GM19324 (cell line): ENCODE data around the gene AOAH.
A peak's percentile ranks its signal among the peaks of the same experiment; 100 is the strongest.

ENCODE experiments used
- ATAC-seq: cut with Tn5 transposase; IDR thresholded peaks from one replicate; pipeline ENCODE4 v1.9.1; 2021; ENCODE audit warnings: mild to moderate bottlenecking, moderate library complexity; ENCODE audit not compliant: unreplicated experiment, low FRiP score

AOAH gene

GRCh38 chr7:36723951-36724664 lies at the start of gene AOAH:
Gene AOAH, minus strand, starts transcription at chr7:36724494. Its CDS starts 346 bp downstream, at chr7:36724148.
- peak; percentile 66 for ATAC-seq

- no peak for ATAC-seq
Measured at GRCh38 chr7:36766451-36766850, 42.2 kb upstream of the AOAH start.

GRCh38 chr7:36765605-36766004 lies 41.3 kb upstream of the AOAH start:
- ATAC-seq = no peak

- ATAC-seq = no peak
Measured at GRCh38 chr7:36764929-36765328, 40.6 kb upstream of the AOAH start.

- no peak for ATAC-seq
Measured at GRCh38 chr7:36763132-36763816, 39.0 kb upstream of the AOAH start.

- no peak for ATAC-seq
Measured at GRCh38 chr7:36762394-36762793, 38.1 kb upstream of the AOAH start.

GRCh38 chr7:36761835-36762234 lies 37.5 kb upstream of the AOAH start:
- no peak for ATAC-seq

GRCh38 chr7:36760856-36761762 lies 36.8 kb upstream of the AOAH start:
- no peak for ATAC-seq

- ATAC-seq = no peak
Measured at GRCh38 chr7:36758879-36759278, 34.6 kb upstream of the AOAH start.

GRCh38 chr7:36755484-36755883 lies 31.2 kb upstream of the AOAH start:
- no peak for ATAC-seq

- ATAC-seq = no peak
Measured at GRCh38 chr7:36752026-36752711, 27.9 kb upstream of the AOAH start.

GRCh38 chr7:36750451-36750850 lies 26.2 kb upstream of the AOAH start:
- ATAC-seq = no peak

- ATAC-seq = no peak
Measured at GRCh38 chr7:36749282-36749960, 25.1 kb upstream of the AOAH start.

GRCh38 chr7:36748017-36748487 lies 23.8 kb upstream of the AOAH start:
- peak; percentile 69 for ATAC-seq

GRCh38 chr7:36747280-36748016 lies 23.2 kb upstream of the AOAH start:
- no peak for ATAC-seq

GRCh38 chr7:36746347-36746746 lies 22.1 kb upstream of the AOAH start:
- ATAC-seq = no peak

- ATAC-seq = no peak
Measured at GRCh38 chr7:36742911-36743775, 18.8 kb upstream of the AOAH start.

GRCh38 chr7:36741866-36742265 lies 17.6 kb upstream of the AOAH start:
- ATAC-seq = no peak
